GM23338 (cell line): ENCODE measurements around the gene MLPH. TPM values are rescaled to one million over a fixed set of nuclear protein-coding genes. Genes with fewer than 3 reads are reported as not detected.

ENCODE experiments used
- ATAC-seq: fragments of 200-7000 bp; cut with Tn5 transposase; 3 replicates; pipeline ENCODE4 v1.9.1; 2020
- DNase-seq: peaks from one replicate; pipeline ENCODE4 v3.0.0-alpha.2; 2015; ENCODE audit warnings: low spot score
- H2AFZ ChIP-seq: fragments of 200-600 bp; sonication (generic); 2 replicates; pipeline ENCODE4 v1.8.0; 2016; ENCODE audit warnings: antibody characterized with exemption, mild to moderate bottlenecking, moderate library complexity
- H3F3A ChIP-seq: fragments of 200-600 bp; sonication (generic); replicated peaks from 2 replicates; pipeline ENCODE4 v1.8.0; 2017; ENCODE audit warnings: antibody characterized with exemption, mixed run types, low read depth
- H3K27ac ChIP-seq: fragments of 200-600 bp; sonication (generic); 2 replicates; pipeline ENCODE4 v1.6.1; 2016; ENCODE audit warnings: low read depth
- H3K27me3 ChIP-seq: fragments of 200-600 bp; sonication (generic); 2 replicates; pipeline ENCODE4 v1.8.0; 2016; ENCODE audit warnings: mild to moderate bottlenecking, mixed run types, moderate library complexity; ENCODE audit not compliant: insufficient read depth
- H3K36me3 ChIP-seq: fragments of 200-600 bp; sonication (generic); 2 replicates; pipeline ENCODE4 v1.8.0; 2016; ENCODE audit warnings: mild to moderate bottlenecking; ENCODE audit not compliant: insufficient read depth
- H3K4me1 ChIP-seq: fragments of 200-600 bp; sonication (generic); 2 replicates; pipeline ENCODE4 v1.8.0; 2016; ENCODE audit warnings: mild to moderate bottlenecking, moderate library complexity; ENCODE audit not compliant: insufficient read depth
- H3K4me2 ChIP-seq: fragments of 200-600 bp; sonication (generic); 2 replicates; pipeline ENCODE4 v1.7.1; 2017; ENCODE audit warnings: mixed run types
- H3K4me3 ChIP-seq: fragments of 200-600 bp; sonication (generic); 2 replicates; pipeline ENCODE4 v1.6.1; 2016; ENCODE audit warnings: mixed run types
- H3K79me2 ChIP-seq: fragments of 200-600 bp; sonication (generic); replicated peaks from 2 replicates; pipeline ENCODE4 v1.8.0; 2017; ENCODE audit warnings: mild to moderate bottlenecking; ENCODE audit not compliant: insufficient read depth
- H3K9me2 ChIP-seq: fragments of 200-600 bp; sonication (generic); 2 replicates; pipeline ENCODE4 v1.8.0; 2017; ENCODE audit not compliant: insufficient read depth
- H4K20me1 ChIP-seq: fragments of 200-600 bp; sonication (generic); replicated peaks from 2 replicates; pipeline ENCODE4 v1.8.0; 2017; ENCODE audit warnings: mild to moderate bottlenecking; ENCODE audit not compliant: insufficient read depth
- H3K27ac Mint-ChIP-seq: 2 replicates; pipeline ENCODE4 v1.8.0; 2020; ENCODE audit warnings: inconsistent platforms, mild to moderate bottlenecking, moderate library complexity, mixed read lengths
- H3K27me3 Mint-ChIP-seq: 3 replicates; pipeline ENCODE4 v1.8.0; 2022; ENCODE audit warnings: low read depth, mild to moderate bottlenecking, moderate library complexity, mixed read lengths, inconsistent platforms; ENCODE audit not compliant: insufficient read depth, poor library complexity
- H3K36me3 Mint-ChIP-seq: 3 replicates; pipeline ENCODE4 v1.8.0; 2021; ENCODE audit warnings: low read depth, mild to moderate bottlenecking, inconsistent platforms, moderate library complexity, mixed read lengths
- H3K4me1 Mint-ChIP-seq: 3 replicates; pipeline ENCODE4 v1.8.0; 2020; ENCODE audit warnings: mild to moderate bottlenecking, inconsistent platforms, mixed read lengths
- H3K4me3 Mint-ChIP-seq: 3 replicates; pipeline ENCODE4 v1.8.0; 2021; ENCODE audit warnings: moderate library complexity, mild to moderate bottlenecking, inconsistent platforms, mixed read lengths
- H3K9me3 Mint-ChIP-seq: 3 replicates; pipeline ENCODE4 v1.8.0; 2020; ENCODE audit warnings: moderate library complexity, mild to moderate bottlenecking, inconsistent platforms, mixed read lengths
- CREB1 ChIP-seq: fragments of 250-450 bp; sonication (Bioruptor Pico); IDR thresholded peaks from 2 replicates; pipeline ENCODE4 v1.5.0; 2020; ENCODE audit warnings: low read depth, mild to moderate bottlenecking, moderate library complexity
- CTCF ChIP-seq, 2 experiments: fragments of 200-600 bp in 1 of 2; sonication (generic) in 1 of 2; conservative IDR thresholded peaks; 2 replicates each; pipeline versions ENCODE4 v1.5.1 to v1.6.1; 2016 to 2017; ENCODE audit warnings: antibody characterized with exemption in 2 of 2, low read depth in 2 of 2, mild to moderate bottlenecking in 2 of 2, moderate library complexity in 1 of 2
- ETS1 ChIP-seq: IDR thresholded peaks from 2 replicates; pipeline ENCODE4 v1.6.1; 2016; ENCODE audit warnings: antibody characterized with exemption
- EZH2 ChIP-seq: fragments of 200-600 bp; sonication (generic); IDR thresholded peaks from one replicate; pipeline ENCODE4 v1.8.0; 2017; ENCODE audit warnings: antibody characterized with exemption, mild to moderate bottlenecking, low read depth; ENCODE audit not compliant: unreplicated experiment
- JUNB ChIP-seq: IDR thresholded peaks from one replicate; pipeline ENCODE4 v1.6.1; 2016; ENCODE audit warnings: antibody characterized with exemption; ENCODE audit not compliant: unreplicated experiment
- NANOG ChIP-seq: IDR thresholded peaks from 2 replicates; pipeline ENCODE4 v1.6.1; 2016; ENCODE audit warnings: antibody characterized with exemption, borderline replicate concordance
- POLR2AphosphoS5 ChIP-seq: IDR thresholded peaks from 2 replicates; pipeline ENCODE4 v1.6.1; 2016; ENCODE audit warnings: antibody characterized with exemption, low read depth
- REST ChIP-seq: IDR thresholded peaks from one replicate; pipeline ENCODE4 v1.6.1; 2018; ENCODE audit warnings: antibody characterized with exemption; ENCODE audit not compliant: unreplicated experiment
- STAT1 ChIP-seq: IDR thresholded peaks from one replicate; pipeline ENCODE4 v1.6.1; 2016; ENCODE audit warnings: antibody characterized with exemption; ENCODE audit not compliant: unreplicated experiment
- ZNF114 ChIP-seq: fragments of 250-450 bp; sonication (Bioruptor Pico); IDR thresholded peaks from 2 replicates; pipeline ENCODE4 v1.5.0; 2020; ENCODE audit warnings: mild to moderate bottlenecking, moderate library complexity
- ZNF331 ChIP-seq: fragments of 250-450 bp; sonication (Bioruptor Pico); IDR thresholded peaks from 2 replicates; pipeline ENCODE4 v1.5.0; 2020; ENCODE audit warnings: low read depth, mild to moderate bottlenecking, moderate library complexity
- ZNF462 ChIP-seq: fragments of 250-450 bp; sonication (Bioruptor Pico); IDR thresholded peaks from 2 replicates; pipeline ENCODE4 v1.5.0; 2020; ENCODE audit warnings: mild to moderate bottlenecking, moderate library complexity
- polyA plus RNA-seq: library from polyadenylated mRNA; unstranded; fragments of >200 nt; fragmentation: Nextera tagmentation; extraction: Ambion mirVana; gene quantifications from 2 replicates; pipeline ENCODE4 v1.2.1, GENCODE V29; 2016
- total RNA-seq: library from RNA; depleted of rRNA; stranded (reverse); fragments of >200 nt; shearing (Covaris generic); gene quantifications from 2 replicates; pipeline ENCODE4 v1.2.3, GENCODE V29; 2014

The MLPH gene
- total and polyA plus RNA-seq, 2 experiments from 2014 or later: 13.6 to 16.5 TPM

GRCh38 chr2:237511885-237512405 is 24.9 kb downstream of the MLPH start:
- H3K4me1 ChIP-seq: peaks cover 3% of the 10 kb centered on the region; the same call in 1 of the 2 replicates
- no peaks in the 10 kb centered on the region for H3K79me2 ChIP-seq
- H3K9me3 Mint-ChIP-seq: no peaks in the 10 kb centered on the region; the same call in 2 of the 3 replicates
- no peak overlapping the region for H3K27ac ChIP-seq
- no peak overlapping the region for H3K4me2 ChIP-seq
- peaks cover 4% of the 10 kb centered on the region; the same call in 2 of the 3 replicates for H3K36me3 Mint-ChIP-seq
- H3K27ac Mint-ChIP-seq: no peak overlapping the region
- 0 out of 2 replicates have a peak, but pooled peaks cover 6% of the 10 kb centered on the region for H4K20me1 ChIP-seq
- ATAC-seq (no peak), DNase-seq (no peak)
- TF ChIP-seq ZNF331 (no peak), CTCF (conservative IDR thresholded peaks at IDR 0.05; ENCODE audit: low read depth in 2 of 2) (no peak), EZH2 (no peak), ETS1 (no peak), NANOG (no peak), ZNF462 (CRISPR knock-in tag) (no peak), CREB1 (CRISPR knock-in tag) (no peak), REST (no peak), STAT1 (no peak), JUNB (no peak), ZNF114 (CRISPR knock-in tag) (no peak), POLR2AphosphoS5 (no peak)
- H3K36me3 ChIP-seq: no peaks in the 10 kb centered on the region
- no peaks in the 10 kb centered on the region for H3K27me3 ChIP-seq
- no peak overlapping the region for H3K4me3 Mint-ChIP-seq
- H2AFZ ChIP-seq: no peak overlapping the region
- no peaks in the 10 kb centered on the region for H3F3A ChIP-seq
- no peak overlapping the region for H3K4me3 ChIP-seq
- peaks cover 2% of the 10 kb centered on the region for H3K27me3 Mint-ChIP-seq
- peaks cover 3% of the 10 kb centered on the region for H3K4me1 Mint-ChIP-seq
- H3K9me2 ChIP-seq: 0 out of 2 replicates have a peak, but pooled peaks cover 2% of the 10 kb centered on the region
